A549 treated with CORT108297 at 1 μM for 4 hours (cell line): Measurements from ENCODE around the gene DYNLRB2. TPM values are rescaled to one million over a fixed set of nuclear protein-coding genes. Genes with fewer than 3 reads are reported as not detected.

ENCODE experiments used
- total RNA-seq: library from RNA; stranded (reverse); fragments of 200-300 nt; extraction: Qiagen RNA extraction; gene quantifications from 5 replicates; pipeline ENCODE4 v1.2.3, GENCODE V29; 2022

DYNLRB2 gene
- total RNA-seq, result 0.29 to 0.30 TPM in 2 of 5 replicates, not detected in the others

GRCh38 chr16:80540516-80541305, at the start of gene DYNLRB2:
Gene DYNLRB2, plus strand, starts transcription at chr16:80540993. Its CDS starts 84 bp downstream, at chr16:80541077.

